Lower leg skin (tissue), 4 donors: Measurements from ENCODE around the gene CLDN10. TPM values are rescaled to one million over a fixed set of nuclear protein-coding genes. Genes with fewer than 3 reads are reported as not detected.

Source experiments
- DNase-seq, 2 donors: peaks; one replicate each; pipeline ENCODE4 v3.0.0-alpha.2; 2019; ENCODE audit warnings: low spot score in 2 of 2
- H3K4me3 ChIP-seq: fragments of 200-600 bp; sonication (generic); 2 replicates; pipeline ENCODE4 v1.5.1; 2017; ENCODE audit warnings: mild to moderate bottlenecking, low read depth; ENCODE audit not compliant: poor library complexity, severe bottlenecking
- POLR2A ChIP-seq, 2 donors: fragments of 450-650 bp; IDR thresholded peaks; one replicate each; pipeline ENCODE4 v1.6.1; 2016 to 2017; ENCODE audit warnings: antibody characterized with exemption in 2 of 2, mild to moderate bottlenecking in 1 of 2, moderate library complexity in 1 of 2
- WGBS, 2 donors: methylation state at CpG; one replicate each; pipeline ENCODE4 v1.1.5; 2018; 5-methylcytosine and 5-hydroxymethylcytosine counted together
- intact Hi-C: fragments of 100-400 bp; cut with DNase I; formaldehyde crosslinking; loops from one replicate; pipeline ENCODE4 v1.15.0; 2023; ENCODE audit warnings: low total_unique reads
- total RNA-seq, 4 donors: library from RNA; depleted of rRNA; stranded (reverse); fragments of >200 nt; gene quantifications; one replicate each; pipeline ENCODE4 v1.1.0, GENCODE V29; 2016
- TF ChIP-seq, protein P1 (sequence below), 3 donors: fragments of 450-650 bp; IDR thresholded peaks; one replicate each; pipeline ENCODE4 v1.5.1; 2016; ENCODE audit warnings: antibody characterized with exemption in 3 of 3, mild to moderate bottlenecking in 3 of 3, moderate library complexity in 2 of 3

CLDN10 gene
- total RNA-seq, 4 donors from 2014 or later = 7.6 to 33.3 (median 19.9) TPM

DNA sequence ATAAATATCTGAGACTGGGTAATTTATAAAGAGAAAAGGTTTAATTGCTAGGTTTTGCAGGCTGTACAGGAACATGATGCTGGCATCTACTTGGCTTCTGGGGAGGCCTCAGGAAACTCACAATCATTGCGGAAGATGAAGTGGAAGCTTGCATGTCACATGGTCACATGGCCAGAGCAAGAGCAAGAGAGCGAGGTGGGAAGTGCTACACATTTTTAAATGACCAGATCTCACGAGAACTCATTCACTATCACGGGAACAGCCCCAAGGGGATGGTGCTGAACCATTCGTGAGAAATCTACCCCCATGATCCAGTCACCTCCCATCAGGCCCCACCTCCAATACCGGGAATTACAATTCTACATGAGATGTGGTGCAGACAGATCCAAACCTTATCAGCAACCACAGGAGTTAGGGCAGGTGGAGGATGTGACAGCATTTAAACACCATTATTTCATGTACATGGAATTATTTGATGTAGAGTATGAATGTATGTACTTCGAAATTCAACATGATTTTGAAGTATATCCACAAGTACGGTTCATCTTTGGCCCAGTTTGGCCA lies 10.5 kb upstream of the CLDN10 start:
- intact Hi-C loops = no loop called here
- 90 to 91% methylated on average over 8 of the region's 8 CpGs for WGBS, 2 donors
- DNase-seq = no peak
- no peak overlapping the region for H3K4me3 ChIP-seq
- TF ChIP-seq, protein P1, sequence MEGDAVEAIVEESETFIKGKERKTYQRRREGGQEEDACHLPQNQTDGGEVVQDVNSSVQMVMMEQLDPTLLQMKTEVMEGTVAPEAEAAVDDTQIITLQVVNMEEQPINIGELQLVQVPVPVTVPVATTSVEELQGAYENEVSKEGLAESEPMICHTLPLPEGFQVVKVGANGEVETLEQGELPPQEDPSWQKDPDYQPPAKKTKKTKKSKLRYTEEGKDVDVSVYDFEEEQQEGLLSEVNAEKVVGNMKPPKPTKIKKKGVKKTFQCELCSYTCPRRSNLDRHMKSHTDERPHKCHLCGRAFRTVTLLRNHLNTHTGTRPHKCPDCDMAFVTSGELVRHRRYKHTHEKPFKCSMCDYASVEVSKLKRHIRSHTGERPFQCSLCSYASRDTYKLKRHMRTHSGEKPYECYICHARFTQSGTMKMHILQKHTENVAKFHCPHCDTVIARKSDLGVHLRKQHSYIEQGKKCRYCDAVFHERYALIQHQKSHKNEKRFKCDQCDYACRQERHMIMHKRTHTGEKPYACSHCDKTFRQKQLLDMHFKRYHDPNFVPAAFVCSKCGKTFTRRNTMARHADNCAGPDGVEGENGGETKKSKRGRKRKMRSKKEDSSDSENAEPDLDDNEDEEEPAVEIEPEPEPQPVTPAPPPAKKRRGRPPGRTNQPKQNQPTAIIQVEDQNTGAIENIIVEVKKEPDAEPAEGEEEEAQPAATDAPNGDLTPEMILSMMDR (IDR thresholded peaks at IDR 0.05) = no peak
- TF ChIP-seq POLR2A (IDR thresholded peaks at IDR 0.05) = no peak

DNA sequence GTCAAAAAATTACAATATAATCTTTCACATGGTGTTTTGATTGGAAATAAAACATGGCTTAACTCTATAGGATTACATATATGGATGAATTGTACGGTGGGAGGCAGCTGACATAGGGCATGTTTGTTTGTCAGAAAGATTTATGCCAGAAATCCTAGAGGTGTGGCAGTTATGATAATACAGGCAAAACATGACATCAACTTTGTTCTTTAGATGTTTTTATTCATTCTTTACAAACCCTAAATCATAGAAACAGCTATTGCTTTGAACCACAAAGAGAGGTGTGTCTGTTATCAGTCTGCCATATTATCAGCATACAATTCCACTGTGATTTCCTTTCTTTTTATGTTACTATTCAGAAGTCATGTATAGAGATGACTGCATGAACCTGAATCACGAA lies 8.2 kb upstream of the CLDN10 start:
- no peak overlapping the region for H3K4me3 ChIP-seq
- TF ChIP-seq, protein P1 (IDR thresholded peaks at IDR 0.05) = no peak
- TF ChIP-seq POLR2A (IDR thresholded peaks at IDR 0.05) = no peak
- intact Hi-C loops = no loop called here
- WGBS, 2 donors = 43 to 63% methylated on average over 2 of the region's 2 CpGs
- no peak for DNase-seq

DNA sequence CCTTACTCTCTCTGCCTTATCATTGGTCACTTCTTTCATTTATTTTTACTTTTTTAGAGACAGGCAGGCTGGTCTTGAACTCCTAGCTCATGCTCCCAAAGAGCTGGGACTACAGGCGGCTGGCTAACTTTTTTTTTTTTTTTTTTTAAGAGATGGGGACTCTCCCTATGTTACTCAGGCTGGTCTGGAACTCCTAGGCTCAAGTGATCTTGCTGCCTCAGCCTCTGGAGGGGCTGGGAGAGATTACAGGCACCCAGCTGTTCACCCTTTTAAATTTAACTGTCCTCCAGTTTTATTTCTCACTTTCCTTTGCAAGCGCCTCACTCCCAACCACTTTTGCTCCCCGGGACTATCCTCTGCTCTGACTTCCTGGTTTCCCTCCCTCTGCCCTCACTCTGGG lies 5.6 kb upstream of the CLDN10 start:
- no peak overlapping the region for H3K4me3 ChIP-seq
- DNase-seq = no peak
- TF ChIP-seq, protein P1 (IDR thresholded peaks at IDR 0.05) = no peak
- TF ChIP-seq POLR2A (IDR thresholded peaks at IDR 0.05) = no peak
- intact Hi-C loops = no loop called here
- 27 to 44% methylated on average over 2 of the region's 3 CpGs for whole genome bisulfite sequencing, 2 donors

DNA sequence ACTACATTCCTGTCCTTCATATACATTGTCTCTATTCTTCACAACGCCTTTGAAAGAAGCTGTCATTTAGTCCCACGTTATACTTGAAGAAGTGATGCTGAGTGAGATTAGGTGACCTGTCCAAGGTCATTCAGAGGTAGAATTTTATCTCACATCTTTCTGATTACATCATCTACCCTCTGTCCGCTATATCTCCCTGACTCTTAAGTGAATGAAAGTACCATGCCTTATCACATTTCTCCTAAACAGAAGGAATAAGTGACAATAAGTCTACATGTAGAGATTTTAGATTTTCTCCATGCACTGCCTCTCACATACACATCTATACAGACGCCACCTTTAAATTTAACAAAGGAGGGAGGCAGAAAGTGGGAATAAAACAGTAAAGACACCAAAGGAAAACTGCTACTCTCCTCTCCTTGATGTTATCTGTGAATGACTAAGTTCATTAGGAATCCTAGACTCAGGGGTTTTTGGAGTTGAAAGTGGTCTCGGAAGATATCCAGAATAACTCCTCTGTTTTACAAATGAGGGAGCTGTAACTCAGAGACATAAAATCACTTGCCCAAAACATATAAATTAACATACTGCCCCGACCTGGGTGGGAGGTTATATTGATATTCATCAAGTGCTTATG lies 4.9 kb upstream of the CLDN10 start:
- 52 to 58% methylated on average over 6 of the region's 6 CpGs for WGBS, 2 donors
- intact Hi-C loops = no loop called here

DNA sequence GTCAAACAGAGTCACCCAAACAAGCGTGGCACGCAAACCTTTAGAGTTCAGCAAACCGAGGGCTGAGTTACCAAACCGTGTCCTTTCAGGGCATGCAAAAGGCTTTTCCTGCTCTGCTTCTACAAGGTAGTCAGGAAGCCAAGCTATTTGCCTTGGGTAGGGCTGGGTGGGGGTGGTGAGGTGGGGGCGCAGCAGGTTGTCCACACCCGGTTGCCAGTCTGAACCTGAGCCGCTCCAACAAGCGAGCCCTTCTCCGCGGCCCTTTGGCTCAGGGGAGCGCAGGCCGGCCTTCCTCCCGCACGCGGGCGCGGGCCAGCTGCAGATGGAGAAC lies 347 bp upstream of the CLDN10 start:
- no peak for TF ChIP-seq POLR2A (IDR thresholded peaks at IDR 0.05)
- TF ChIP-seq, protein P1 (IDR thresholded peaks at IDR 0.05) = no peak
- intact Hi-C loops = no loop called here
- DNase-seq = no peak
- H3K4me3 ChIP-seq = no peak overlapping the region
- 40 to 63% methylated on average over 5 to 8 of the region's 17 CpGs for WGBS, 2 donors

More for the DNA sequence above, 4.9 kb upstream of the CLDN10 start:
- no peak overlapping the region for H3K4me3 ChIP-seq
- no peak for DNase-seq
- TF ChIP-seq POLR2A (IDR thresholded peaks at IDR 0.05) = no peak
- TF ChIP-seq, protein P1 (IDR thresholded peaks at IDR 0.05) = no peak
